ENCODE measurements around the gene ANKS1B. TPM values are rescaled to one million over a fixed set of nuclear protein-coding genes. Genes with fewer than 3 reads are reported as not detected.

ANKS1B gene
- total and polyA plus RNA-seq, 10 of the 15 experiments (the other 5 are each of a cell fraction or from before 2014, with no cell fraction given) = 0.16 to 1.3 (median 0.82) TPM; not detected in 7

DNA sequence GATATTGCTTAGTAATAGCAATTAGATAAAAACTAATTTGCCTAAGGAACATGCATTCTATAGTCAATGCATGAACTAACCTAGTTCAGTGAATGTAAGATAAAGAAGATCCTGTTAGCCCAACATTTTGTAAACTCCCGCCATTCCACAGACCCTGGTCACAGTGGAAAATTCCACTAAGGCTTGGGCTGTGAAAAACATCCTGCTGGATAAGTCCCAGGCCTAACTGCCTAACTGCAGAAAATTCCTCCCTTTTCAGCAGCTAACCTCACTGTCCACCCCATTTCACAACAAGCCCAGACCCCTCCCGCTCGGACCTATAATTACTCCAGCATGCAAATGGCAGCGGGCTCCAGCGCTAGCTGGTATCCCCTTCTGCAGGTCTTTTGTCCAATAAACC lies 435.1 kb downstream of the ANKS1B start:
- Histone ChIP-seq H3K27me3 (replicated peaks in 1 of 2; ENCODE audit: control insufficient read depth in 2 of 2, insufficient read depth in 2 of 2, low read length in 1 of 2) (no peaks in the 10 kb centered on the region), H2AFZ (ENCODE audit: control insufficient read depth, low read depth, low read length) (no peak overlapping the region), H3K4me1 (ENCODE audit: control insufficient read depth, insufficient read depth, low read length) (no peaks in the 10 kb centered on the region), H3K4me2 (ENCODE audit: control insufficient read depth, insufficient read depth) (no peak overlapping the region), H4K20me1 (ENCODE audit: control insufficient read depth, insufficient read depth) (no peaks in the 10 kb centered on the region), H3K9ac (ENCODE audit: control insufficient read depth, insufficient read depth, low read length) (no peak overlapping the region), H3K27ac (ENCODE audit: control insufficient read depth, insufficient read depth) (no peak overlapping the region), H3K9me3 (replicated peaks; ENCODE audit: control insufficient read depth, insufficient read depth, low read length) (no peaks in the 10 kb centered on the region), H3K79me2 (ENCODE audit: control insufficient read depth, insufficient read depth, low read length) (no peaks in the 10 kb centered on the region), H3K36me3 (ENCODE audit: control insufficient read depth in 2 of 2, insufficient read depth in 2 of 2, low read length in 1 of 2) (no peaks in the 10 kb centered on the region), H3K4me3 (no peak overlapping the region)
- no peak for TF ChIP-seq ATF7 (IDR thresholded peaks at IDR 0.05; ENCODE audit: low read depth)
- no peak for TF ChIP-seq SMARCA5 (IDR thresholded peaks at IDR 0.05)
- TF ChIP-seq HDAC2 (IDR thresholded peaks at IDR 0.05) = no peak
- TF ChIP-seq, protein P1, sequence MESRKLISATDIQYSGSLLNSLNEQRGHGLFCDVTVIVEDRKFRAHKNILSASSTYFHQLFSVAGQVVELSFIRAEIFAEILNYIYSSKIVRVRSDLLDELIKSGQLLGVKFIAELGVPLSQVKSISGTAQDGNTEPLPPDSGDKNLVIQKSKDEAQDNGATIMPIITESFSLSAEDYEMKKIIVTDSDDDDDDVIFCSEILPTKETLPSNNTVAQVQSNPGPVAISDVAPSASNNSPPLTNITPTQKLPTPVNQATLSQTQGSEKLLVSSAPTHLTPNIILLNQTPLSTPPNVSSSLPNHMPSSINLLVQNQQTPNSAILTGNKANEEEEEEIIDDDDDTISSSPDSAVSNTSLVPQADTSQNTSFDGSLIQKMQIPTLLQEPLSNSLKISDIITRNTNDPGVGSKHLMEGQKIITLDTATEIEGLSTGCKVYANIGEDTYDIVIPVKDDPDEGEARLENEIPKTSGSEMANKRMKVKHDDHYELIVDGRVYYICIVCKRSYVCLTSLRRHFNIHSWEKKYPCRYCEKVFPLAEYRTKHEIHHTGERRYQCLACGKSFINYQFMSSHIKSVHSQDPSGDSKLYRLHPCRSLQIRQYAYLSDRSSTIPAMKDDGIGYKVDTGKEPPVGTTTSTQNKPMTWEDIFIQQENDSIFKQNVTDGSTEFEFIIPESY (IDR thresholded peaks at IDR 0.05) = no peak
- no peak for TF ChIP-seq HCFC1 (IDR thresholded peaks at IDR 0.05; ENCODE audit: low read length)
- TF ChIP-seq, protein P2, sequence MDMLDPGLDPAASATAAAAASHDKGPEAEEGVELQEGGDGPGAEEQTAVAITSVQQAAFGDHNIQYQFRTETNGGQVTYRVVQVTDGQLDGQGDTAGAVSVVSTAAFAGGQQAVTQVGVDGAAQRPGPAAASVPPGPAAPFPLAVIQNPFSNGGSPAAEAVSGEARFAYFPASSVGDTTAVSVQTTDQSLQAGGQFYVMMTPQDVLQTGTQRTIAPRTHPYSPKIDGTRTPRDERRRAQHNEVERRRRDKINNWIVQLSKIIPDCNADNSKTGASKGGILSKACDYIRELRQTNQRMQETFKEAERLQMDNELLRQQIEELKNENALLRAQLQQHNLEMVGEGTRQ (IDR thresholded peaks at IDR 0.05; ENCODE audit: borderline replicate concordance, low read depth, low read length) = no peak
- TF ChIP-seq, protein P3, sequence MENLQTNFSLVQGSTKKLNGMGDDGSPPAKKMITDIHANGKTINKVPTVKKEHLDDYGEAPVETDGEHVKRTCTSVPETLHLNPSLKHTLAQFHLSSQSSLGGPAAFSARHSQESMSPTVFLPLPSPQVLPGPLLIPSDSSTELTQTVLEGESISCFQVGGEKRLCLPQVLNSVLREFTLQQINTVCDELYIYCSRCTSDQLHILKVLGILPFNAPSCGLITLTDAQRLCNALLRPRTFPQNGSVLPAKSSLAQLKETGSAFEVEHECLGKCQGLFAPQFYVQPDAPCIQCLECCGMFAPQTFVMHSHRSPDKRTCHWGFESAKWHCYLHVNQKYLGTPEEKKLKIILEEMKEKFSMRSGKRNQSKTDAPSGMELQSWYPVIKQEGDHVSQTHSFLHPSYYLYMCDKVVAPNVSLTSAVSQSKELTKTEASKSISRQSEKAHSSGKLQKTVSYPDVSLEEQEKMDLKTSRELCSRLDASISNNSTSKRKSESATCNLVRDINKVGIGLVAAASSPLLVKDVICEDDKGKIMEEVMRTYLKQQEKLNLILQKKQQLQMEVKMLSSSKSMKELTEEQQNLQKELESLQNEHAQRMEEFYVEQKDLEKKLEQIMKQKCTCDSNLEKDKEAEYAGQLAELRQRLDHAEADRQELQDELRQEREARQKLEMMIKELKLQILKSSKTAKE (IDR thresholded peaks at IDR 0.05; ENCODE audit: low read depth, poor library complexity, severe bottlenecking) = no peak
- TF ChIP-seq SUPT20H (IDR thresholded peaks at IDR 0.05; ENCODE audit: borderline replicate concordance, control insufficient read depth, low read depth, low read length) = no peak
- TF ChIP-seq GABPA (IDR thresholded peaks at IDR 0.05; ENCODE audit: low read depth) = no peak
- no peak for TF ChIP-seq NR2C2 (IDR thresholded peaks at IDR 0.05; ENCODE audit: borderline replicate concordance, control insufficient read depth, insufficient read length, low read depth)
- no peak for TF ChIP-seq YY1 (IDR thresholded peaks at IDR 0.05; ENCODE audit: low read depth, low read length)
- TF ChIP-seq, protein P4, sequence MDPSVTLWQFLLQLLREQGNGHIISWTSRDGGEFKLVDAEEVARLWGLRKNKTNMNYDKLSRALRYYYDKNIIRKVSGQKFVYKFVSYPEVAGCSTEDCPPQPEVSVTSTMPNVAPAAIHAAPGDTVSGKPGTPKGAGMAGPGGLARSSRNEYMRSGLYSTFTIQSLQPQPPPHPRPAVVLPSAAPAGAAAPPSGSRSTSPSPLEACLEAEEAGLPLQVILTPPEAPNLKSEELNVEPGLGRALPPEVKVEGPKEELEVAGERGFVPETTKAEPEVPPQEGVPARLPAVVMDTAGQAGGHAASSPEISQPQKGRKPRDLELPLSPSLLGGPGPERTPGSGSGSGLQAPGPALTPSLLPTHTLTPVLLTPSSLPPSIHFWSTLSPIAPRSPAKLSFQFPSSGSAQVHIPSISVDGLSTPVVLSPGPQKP (IDR thresholded peaks at IDR 0.05; ENCODE audit: low read depth, low read length) = no peak
- no peak for TF ChIP-seq CREM (IDR thresholded peaks at IDR 0.05; ENCODE audit: low read depth)
- TF ChIP-seq, protein P5, sequence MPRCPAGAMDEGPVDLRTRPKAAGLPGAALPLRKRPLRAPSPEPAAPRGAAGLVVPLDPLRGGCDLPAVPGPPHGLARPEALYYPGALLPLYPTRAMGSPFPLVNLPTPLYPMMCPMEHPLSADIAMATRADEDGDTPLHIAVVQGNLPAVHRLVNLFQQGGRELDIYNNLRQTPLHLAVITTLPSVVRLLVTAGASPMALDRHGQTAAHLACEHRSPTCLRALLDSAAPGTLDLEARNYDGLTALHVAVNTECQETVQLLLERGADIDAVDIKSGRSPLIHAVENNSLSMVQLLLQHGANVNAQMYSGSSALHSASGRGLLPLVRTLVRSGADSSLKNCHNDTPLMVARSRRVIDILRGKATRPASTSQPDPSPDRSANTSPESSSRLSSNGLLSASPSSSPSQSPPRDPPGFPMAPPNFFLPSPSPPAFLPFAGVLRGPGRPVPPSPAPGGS (IDR thresholded peaks at IDR 0.05; ENCODE audit: borderline replicate concordance, insufficient read depth, low read depth, low read length, poor library complexity, severe bottlenecking) = no peak
- no peak for TF ChIP-seq KAT2A (conservative IDR thresholded peaks at IDR 0.05; ENCODE audit: control insufficient read depth, low read depth, low read length)
- TF ChIP-seq PML (IDR thresholded peaks at IDR 0.05; ENCODE audit: low read length) = no peak
- TF ChIP-seq TAF1 (IDR thresholded peaks at IDR 0.05; ENCODE audit: borderline replicate concordance, low read depth, low read length) = no peak
- ChIA-PET RAD21 (ENCODE audit: unreplicated experiment) (no interaction called here), SMC1A (ENCODE audit: uncharacterized antibody, unreplicated experiment) (no interaction called here), POLR2A (no interaction called here), CTCF (no interaction called here)
- 56% methylated on average over 5 of the region's 5 CpGs for WGBS (ENCODE audit: insufficient coverage, insufficient replicate concordance, low lambda C conversion rate, missing lambda C conversion rate)
- intact Hi-C loops (cut with micrococcal nuclease; ENCODE audit: unreplicated experiment) = no loop called here
- in situ Hi-C loops (cut with MboI) = no loop called here
- BruUV-seq (replicated peaks) = no TSS peak
- ATAC-seq = no peak
- FAIRE-seq = no peak
- DNase-seq (ENCODE audit: low read depth, low spot score) = no peak
